Endothelial cell (in vitro differentiated cells): ENCODE results near the gene FGF23. TPM values are rescaled to one million over a fixed set of nuclear protein-coding genes. Genes with fewer than 3 reads are reported as not detected.

Experiments used
- total RNA-seq: library from RNA; stranded (reverse); fragmentation: NEBNext Ultra II Directional; extraction: Animal tissue kit (Norgen Biotek cat#: 25700); gene quantifications from one replicate; pipeline ENCODE4 v1.2.1, GENCODE V29; 2021; ENCODE audit not compliant: unreplicated experiment

FGF23 gene
- total RNA-seq, 1 donor from 2014 or later, result not detected

Other genes starting within 250 kb of the FGF23 start
- gene CCND2, start 106.0 kb downstream of the FGF23 start, total RNA-seq, result 88.1 TPM
- gene TIGAR, start 58.5 kb downstream of the FGF23 start, total RNA-seq, result 21.9 TPM
- gene FGF6, start 66.1 kb upstream of the FGF23 start, total RNA-seq, result not detected
- 12.5 TPM for gene RAD51AP1, start 159.2 kb upstream of the FGF23 start, total RNA-seq
- gene DYRK4, start 182.5 kb upstream of the FGF23 start, total RNA-seq, result 188 TPM